RWPE1 (cell line): ENCODE data around the gene ATP8A1.

Source experiments
- CTCF ChIA-PET: fragments of 350-600 bp; sonication (Branson Sonifier 250); formaldehyde crosslinking; extraction: SDS; loops from one replicate; lab custom pipeline; 2021; lab: Yijun Ruan, JAX
- POLR2A ChIA-PET: fragments of 400-600 bp; formaldehyde crosslinking; extraction: SDS; loops from one replicate; lab custom pipeline; 2020; ENCODE audit warnings: antibody characterized with exemption; ENCODE audit not compliant: low non-redundant PET; lab: Yijun Ruan, JAX
- DNase-seq: peaks from one replicate; pipeline ENCODE4 v3.0.0; 2012; ENCODE audit warnings: low spot score
- H3K27ac ChIP-seq: fragments of 450-650 bp; 2 replicates; pipeline ENCODE4 v1.5.1; 2017
- TF ChIP-seq, protein P1 (sequence below): fragments of 450-650 bp; conservative IDR thresholded peaks from 2 replicates; pipeline ENCODE4 v1.5.1; 2017; ENCODE audit warnings: low read depth, mild to moderate bottlenecking

The ATP8A1 gene

DNA sequence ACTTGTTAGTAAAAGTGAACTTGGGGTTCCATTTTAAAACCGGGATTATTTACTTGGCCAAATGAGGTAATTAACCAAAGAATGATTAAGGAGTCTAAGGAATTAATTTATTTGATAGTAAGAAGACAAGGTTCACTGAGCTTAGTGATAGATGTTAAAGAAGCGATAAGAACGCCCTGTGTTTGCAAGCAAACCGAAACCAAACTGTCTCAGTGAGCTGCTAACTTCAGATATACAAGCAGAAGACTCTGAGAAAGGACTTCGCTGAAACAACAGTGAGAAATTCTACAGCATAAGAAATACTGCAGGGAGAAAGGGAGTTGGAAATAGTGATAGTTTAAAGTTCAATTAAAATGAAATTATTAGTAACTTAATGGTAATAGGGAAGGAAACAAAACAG is 297.2 kb downstream of the ATP8A1 start:
- no peak for DNase-seq
- CTCF ChIA-PET: interaction anchor here (0.6 to 2.1 kb wide), 2 partner anchors 12 to 152 kb away, joined by 4 to 8 read pairs; no protein-coding TSS in a partner anchor
- no peak overlapping the region for H3K27ac ChIP-seq
- POLR2A ChIA-PET: no interaction called here
- TF ChIP-seq, protein P1, sequence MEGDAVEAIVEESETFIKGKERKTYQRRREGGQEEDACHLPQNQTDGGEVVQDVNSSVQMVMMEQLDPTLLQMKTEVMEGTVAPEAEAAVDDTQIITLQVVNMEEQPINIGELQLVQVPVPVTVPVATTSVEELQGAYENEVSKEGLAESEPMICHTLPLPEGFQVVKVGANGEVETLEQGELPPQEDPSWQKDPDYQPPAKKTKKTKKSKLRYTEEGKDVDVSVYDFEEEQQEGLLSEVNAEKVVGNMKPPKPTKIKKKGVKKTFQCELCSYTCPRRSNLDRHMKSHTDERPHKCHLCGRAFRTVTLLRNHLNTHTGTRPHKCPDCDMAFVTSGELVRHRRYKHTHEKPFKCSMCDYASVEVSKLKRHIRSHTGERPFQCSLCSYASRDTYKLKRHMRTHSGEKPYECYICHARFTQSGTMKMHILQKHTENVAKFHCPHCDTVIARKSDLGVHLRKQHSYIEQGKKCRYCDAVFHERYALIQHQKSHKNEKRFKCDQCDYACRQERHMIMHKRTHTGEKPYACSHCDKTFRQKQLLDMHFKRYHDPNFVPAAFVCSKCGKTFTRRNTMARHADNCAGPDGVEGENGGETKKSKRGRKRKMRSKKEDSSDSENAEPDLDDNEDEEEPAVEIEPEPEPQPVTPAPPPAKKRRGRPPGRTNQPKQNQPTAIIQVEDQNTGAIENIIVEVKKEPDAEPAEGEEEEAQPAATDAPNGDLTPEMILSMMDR: no peak
